Hepatocyte (in vitro differentiated cells): ENCODE results near the gene PTPRR. TPM values are rescaled to one million over a fixed set of nuclear protein-coding genes. Genes with fewer than 3 reads are reported as not detected.
A peak's percentile ranks its signal among the peaks of the same experiment; 100 is the strongest.
"Not testable (repeated sequence)": the region's sequence is repeated elsewhere in the genome, so short reads cannot be mapped to it uniquely, and the experiment has no call there.

ENCODE experiments used
- DNase-seq: peaks from one replicate; pipeline ENCODE4 v3.0.0-alpha.2; 2016; ENCODE audit warnings: low spot score
- H2AFZ ChIP-seq: fragments of 200-600 bp; sonication (generic); 2 replicates; pipeline ENCODE4 v1.6.0; 2016; ENCODE audit warnings: antibody characterized with exemption, mild to moderate bottlenecking
- H3K27ac ChIP-seq: fragments of 200-600 bp; sonication (generic); 2 replicates; pipeline ENCODE4 v1.5.1; 2016; ENCODE audit warnings: mild to moderate bottlenecking
- H3K27me3 ChIP-seq: fragments of 200-600 bp; sonication (generic); 2 replicates; pipeline ENCODE4 v1.6.1; 2016
- H3K36me3 ChIP-seq: fragments of 200-600 bp; sonication (generic); replicated peaks from 2 replicates; pipeline ENCODE4 v1.5.1; 2016; ENCODE audit warnings: low read depth; ENCODE audit not compliant: insufficient read depth
- H3K4me1 ChIP-seq: fragments of 200-600 bp; sonication (generic); 2 replicates; pipeline ENCODE4 v1.5.1; 2016; ENCODE audit warnings: mild to moderate bottlenecking, moderate library complexity; ENCODE audit not compliant: insufficient read depth
- H3K4me2 ChIP-seq: fragments of 200-600 bp; sonication (generic); 2 replicates; pipeline ENCODE4 v1.6.0; 2016
- H3K4me3 ChIP-seq: fragments of 200-600 bp; sonication (generic); 2 replicates; pipeline ENCODE4 v1.5.1; 2016; ENCODE audit warnings: mild to moderate bottlenecking
- H3K79me2 ChIP-seq: fragments of 200-600 bp; sonication (generic); 2 replicates; pipeline ENCODE4 v1.6.0; 2017; ENCODE audit warnings: mild to moderate bottlenecking
- H3K9me2 ChIP-seq: fragments of 200-600 bp; sonication (generic); replicated peaks from 2 replicates; pipeline ENCODE4 v1.6.0; 2017; ENCODE audit warnings: mild to moderate bottlenecking; ENCODE audit not compliant: insufficient read depth
- H3K9me3 ChIP-seq: fragments of 200-600 bp; sonication (generic); 2 replicates; pipeline ENCODE4 v1.5.1; 2016; ENCODE audit warnings: low read depth, mild to moderate bottlenecking
- H4K20me1 ChIP-seq: fragments of 200-600 bp; sonication (generic); 2 replicates; pipeline ENCODE4 v1.6.0; 2016; ENCODE audit warnings: mild to moderate bottlenecking; ENCODE audit not compliant: insufficient read depth, poor library complexity, severe bottlenecking
- EZH2 ChIP-seq: fragments of 200-600 bp; sonication (generic); IDR thresholded peaks from 2 replicates; pipeline ENCODE4 v1.6.1; 2016; ENCODE audit warnings: antibody characterized with exemption, mild to moderate bottlenecking, borderline replicate concordance
- EZH2phosphoT487 ChIP-seq: fragments of 200-600 bp; sonication (generic); IDR thresholded peaks from one replicate; pipeline ENCODE4 v1.6.1; 2018; ENCODE audit warnings: antibody characterized with exemption, mild to moderate bottlenecking, low read depth, moderate library complexity; ENCODE audit not compliant: unreplicated experiment, severe bottlenecking
- WGBS: methylation state at CpG from one replicate; pipeline ENCODE4 v1.1.6; 2016; ENCODE audit warnings: low lambda C conversion rate; ENCODE audit errors: missing lambda C conversion rate; 5-methylcytosine and 5-hydroxymethylcytosine counted together
- polyA plus RNA-seq: library from polyadenylated mRNA; unstranded; fragments of >200 nt; fragmentation: Nextera tagmentation; extraction: Ambion mirVana; gene quantifications from 2 replicates; pipeline ENCODE4 v1.2.1, GENCODE V29; 2016
- total RNA-seq: library from RNA; depleted of rRNA; stranded (reverse); fragments of >200 nt; gene quantifications from 2 replicates; pipeline ENCODE4 v1.2.3, GENCODE V29; 2014
- TF ChIP-seq, protein P1 (sequence below): fragments of 200-600 bp; sonication (generic); IDR thresholded peaks from 2 replicates; pipeline ENCODE4 v1.5.1; 2016; ENCODE audit warnings: antibody characterized with exemption, mild to moderate bottlenecking; ENCODE audit not compliant: poor library complexity

PTPRR gene
- total and polyA plus RNA-seq, 2 experiments from 2014 or later, result 1.9 to 4.8 TPM

DNA sequence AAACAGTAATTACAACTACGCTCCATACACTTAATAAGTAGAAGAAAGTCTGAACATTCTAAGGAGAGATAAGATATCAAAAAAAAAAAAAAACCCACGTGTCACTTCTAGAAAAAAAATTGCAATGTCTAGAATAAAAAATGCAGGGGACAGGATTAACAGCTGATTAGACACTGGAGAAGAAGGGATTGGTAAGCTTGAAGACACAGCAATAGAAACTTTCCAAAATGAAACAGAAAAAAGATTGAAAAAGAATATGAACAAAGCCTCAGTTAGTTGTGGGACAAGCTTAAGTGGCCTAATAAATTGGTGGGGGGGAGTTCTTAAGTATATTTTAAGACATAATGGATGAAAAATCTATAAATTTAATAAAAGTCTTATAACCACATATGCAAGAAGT is 105.5 kb downstream of the PTPRR start:
- WGBS, result 91% methylated on average over 2 of the region's 2 CpGs

DNA sequence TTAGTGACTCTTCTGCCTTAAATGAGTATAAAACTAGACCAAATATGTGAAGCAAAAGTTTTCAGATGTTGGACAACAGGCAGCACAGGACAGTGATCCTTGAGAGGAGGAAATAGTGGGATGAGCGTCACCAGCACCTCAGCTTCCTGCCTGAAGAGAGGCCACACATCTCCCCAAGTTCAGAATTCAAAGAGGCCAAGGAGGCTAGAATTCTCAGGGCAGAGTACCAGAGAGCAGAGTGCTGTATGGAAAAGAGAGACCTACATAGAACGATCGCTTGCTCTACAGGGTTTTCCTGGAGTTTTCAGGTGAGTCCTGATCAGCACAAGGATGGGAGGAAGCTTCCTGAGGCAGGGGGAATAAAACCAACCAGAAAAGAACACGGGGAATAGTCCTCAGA is 107.0 kb downstream of the PTPRR start:
- H3K4me2 ChIP-seq, result no peak overlapping the region
- H3K36me3 ChIP-seq, result no peaks in the 10 kb centered on the region
- WGBS, result 85% methylated on average over 4 of the region's 4 CpGs
- no peaks in the 10 kb centered on the region for H3K9me2 ChIP-seq
- no peaks in the 10 kb centered on the region for H4K20me1 ChIP-seq
- no peak overlapping the region for H3K4me3 ChIP-seq
- TF ChIP-seq, protein P1, sequence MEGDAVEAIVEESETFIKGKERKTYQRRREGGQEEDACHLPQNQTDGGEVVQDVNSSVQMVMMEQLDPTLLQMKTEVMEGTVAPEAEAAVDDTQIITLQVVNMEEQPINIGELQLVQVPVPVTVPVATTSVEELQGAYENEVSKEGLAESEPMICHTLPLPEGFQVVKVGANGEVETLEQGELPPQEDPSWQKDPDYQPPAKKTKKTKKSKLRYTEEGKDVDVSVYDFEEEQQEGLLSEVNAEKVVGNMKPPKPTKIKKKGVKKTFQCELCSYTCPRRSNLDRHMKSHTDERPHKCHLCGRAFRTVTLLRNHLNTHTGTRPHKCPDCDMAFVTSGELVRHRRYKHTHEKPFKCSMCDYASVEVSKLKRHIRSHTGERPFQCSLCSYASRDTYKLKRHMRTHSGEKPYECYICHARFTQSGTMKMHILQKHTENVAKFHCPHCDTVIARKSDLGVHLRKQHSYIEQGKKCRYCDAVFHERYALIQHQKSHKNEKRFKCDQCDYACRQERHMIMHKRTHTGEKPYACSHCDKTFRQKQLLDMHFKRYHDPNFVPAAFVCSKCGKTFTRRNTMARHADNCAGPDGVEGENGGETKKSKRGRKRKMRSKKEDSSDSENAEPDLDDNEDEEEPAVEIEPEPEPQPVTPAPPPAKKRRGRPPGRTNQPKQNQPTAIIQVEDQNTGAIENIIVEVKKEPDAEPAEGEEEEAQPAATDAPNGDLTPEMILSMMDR, result no peak
- TF ChIP-seq EZH2phosphoT487, result no peak
- TF ChIP-seq EZH2, result no peak
- no peaks in the 10 kb centered on the region for H3K79me2 ChIP-seq
- no peaks in the 10 kb centered on the region for H3K9me3 ChIP-seq
- H3K27ac ChIP-seq, result peak overlapping the region; percentile 24
- no peak overlapping the region for H2AFZ ChIP-seq
- DNase-seq, result no peak
- no peaks in the 10 kb centered on the region for H3K27me3 ChIP-seq
- H3K4me1 ChIP-seq, result no peaks in the 10 kb centered on the region

More for the DNA sequence above, 105.5 kb downstream of the PTPRR start:
- H3K4me2 ChIP-seq, result no peak overlapping the region
- no peaks in the 10 kb centered on the region for H3K4me1 ChIP-seq
- no peaks in the 10 kb centered on the region for H3K9me2 ChIP-seq
- no peak for TF ChIP-seq EZH2
- TF ChIP-seq EZH2phosphoT487, result no peak
- TF ChIP-seq, protein P1, result no peak
- no peaks in the 10 kb centered on the region for H3K9me3 ChIP-seq
- no peaks in the 10 kb centered on the region for H3K27me3 ChIP-seq
- no peaks in the 10 kb centered on the region for H3K36me3 ChIP-seq
- H2AFZ ChIP-seq, result no peak overlapping the region
- H3K4me3 ChIP-seq, result no peak overlapping the region
- H3K27ac ChIP-seq, result peak overlapping the region; percentile 87
- H3K79me2 ChIP-seq, result no peaks in the 10 kb centered on the region
- H4K20me1 ChIP-seq, result no peaks in the 10 kb centered on the region
- DNase-seq, result no peak

DNA sequence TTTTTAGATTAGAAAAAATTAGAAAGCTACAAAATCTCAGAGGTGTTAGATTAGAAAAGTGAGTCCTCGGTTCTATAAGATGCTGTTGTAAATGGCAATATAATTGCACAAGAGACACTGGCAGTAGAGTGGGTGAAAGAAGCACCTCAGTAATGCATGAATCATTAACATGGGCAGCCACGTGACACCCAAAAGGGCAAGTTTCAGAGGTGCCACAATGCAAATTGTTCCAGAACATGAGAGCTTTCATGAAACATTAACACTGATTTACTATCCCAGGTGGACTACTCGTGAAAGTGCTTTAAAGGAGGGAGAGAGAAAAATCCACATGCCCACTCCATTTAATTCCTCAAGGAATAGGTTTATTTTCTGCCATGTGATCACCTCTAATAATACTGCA is 108.4 kb downstream of the PTPRR start:
- H3K9me2 ChIP-seq, result no peaks in the 10 kb centered on the region
- no peaks in the 10 kb centered on the region for H3K27me3 ChIP-seq
- no peaks in the 10 kb centered on the region for H3K4me1 ChIP-seq
- peak overlapping the region; percentile 59 for H3K27ac ChIP-seq
- no peaks in the 10 kb centered on the region for H3K9me3 ChIP-seq
- no peak overlapping the region for H2AFZ ChIP-seq
- DNase-seq, result peak; percentile 71
- 59% methylated on average over 3 of the region's 3 CpGs for WGBS
- H3K36me3 ChIP-seq, result no peaks in the 10 kb centered on the region
- no peak overlapping the region for H3K4me3 ChIP-seq
- H3K79me2 ChIP-seq, result no peaks in the 10 kb centered on the region
- no peaks in the 10 kb centered on the region for H4K20me1 ChIP-seq
- peak overlapping the region; percentile 21 for H3K4me2 ChIP-seq
- TF ChIP-seq, protein P1, result no peak
- TF ChIP-seq EZH2phosphoT487, result no peak
- TF ChIP-seq EZH2, result no peak

DNA sequence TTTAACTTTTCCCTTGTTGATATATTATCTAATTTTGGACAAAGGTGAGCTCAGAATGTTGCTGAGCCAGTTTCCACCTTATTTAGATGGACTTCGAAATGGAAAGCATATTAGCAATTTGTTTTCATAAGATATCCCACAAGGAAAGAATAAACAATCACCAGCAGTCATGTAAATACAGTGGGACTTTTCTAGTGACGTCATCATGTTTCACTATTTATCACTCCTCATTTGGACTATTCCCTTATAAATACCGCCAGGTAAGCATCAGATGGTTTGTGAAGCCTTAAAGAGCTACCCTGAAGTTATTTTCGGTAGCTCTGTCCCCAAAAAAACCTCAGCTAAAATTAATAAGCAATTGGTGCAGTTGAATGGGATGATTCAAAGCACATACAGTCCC is 110.7 kb downstream of the PTPRR start:
- no peaks in the 10 kb centered on the region for H3K27me3 ChIP-seq
- H3K9me3 ChIP-seq, result no peaks in the 10 kb centered on the region
- DNase-seq, result no peak
- no peaks in the 10 kb centered on the region for H3K4me1 ChIP-seq
- H3K9me2 ChIP-seq, result no peaks in the 10 kb centered on the region
- TF ChIP-seq, protein P1, result no peak
- TF ChIP-seq EZH2phosphoT487 (no peak), EZH2 (no peak)
- WGBS, result 82% methylated on average over 4 of the region's 4 CpGs
- H2AFZ ChIP-seq, result no peak overlapping the region
- H3K36me3 ChIP-seq, result no peaks in the 10 kb centered on the region
- H3K79me2 ChIP-seq, result no peaks in the 10 kb centered on the region
- no peak overlapping the region for H3K27ac ChIP-seq
- H3K4me3 ChIP-seq, result no peak overlapping the region
- H4K20me1 ChIP-seq, result no peaks in the 10 kb centered on the region
- H3K4me2 ChIP-seq, result no peak overlapping the region

DNA sequence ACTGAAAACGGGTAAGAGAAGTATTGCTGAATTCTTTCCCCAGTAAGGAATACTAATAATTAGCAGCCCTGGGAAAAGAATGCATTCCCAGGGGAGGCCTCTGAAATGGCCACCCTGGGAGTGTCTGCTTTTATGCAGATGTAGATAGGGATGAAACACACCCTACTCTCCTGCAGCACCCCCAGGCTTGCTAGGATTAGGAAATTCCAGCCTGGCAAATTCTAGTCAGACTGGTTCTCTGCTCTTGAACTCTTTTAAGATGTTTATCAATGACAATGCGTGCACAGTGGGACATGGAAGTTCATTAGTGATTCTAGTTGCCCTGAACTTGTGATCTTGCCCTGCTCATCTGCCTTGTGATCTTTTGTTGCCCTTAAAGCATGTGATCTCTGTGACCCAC is 112.5 kb downstream of the PTPRR start:
- H3K9me3 ChIP-seq, H3K79me2 ChIP-seq, H3K9me2 ChIP-seq, H3K27ac ChIP-seq, DNase-seq, H2AFZ ChIP-seq, H3K4me1 ChIP-seq, H3K36me3 ChIP-seq, H3K4me2 ChIP-seq, H4K20me1 ChIP-seq, H3K4me3 ChIP-seq, H3K27me3 ChIP-seq: not testable (repeated sequence)
- 59% methylated on average over 2 of the region's 2 CpGs for WGBS
